Adrenal gland (tissue), 5 donors: ENCODE results near the gene TRIM73.
"Not testable (repeated sequence)": the region's sequence is repeated elsewhere in the genome, so short reads cannot be mapped to it uniquely, and the experiment has no call there.

Experiments used
- POLR2A ChIP-seq, 2 donors: fragments of 450-650 bp; IDR thresholded peaks; one replicate each; pipeline ENCODE4 v1.6.1; 2017; ENCODE audit warnings: antibody characterized with exemption in 2 of 2, mild to moderate bottlenecking in 2 of 2, moderate library complexity in 1 of 2
- TF ChIP-seq, protein P1 (sequence below), 6 experiments: fragments of 450-650 bp in 4 of 6; fragments of 200-600 bp in 2 of 6; sonication (generic) in 1 of 6; IDR thresholded peaks; 1 replicate in 5 of 6; 2 replicates in 1 of 6; pipeline versions ENCODE4 v1.5.1 to v1.8.0; 2016 to 2021; ENCODE audit warnings: antibody characterized with exemption in 6 of 6, mild to moderate bottlenecking in 2 of 6, moderate library complexity in 1 of 6
- donor health status: DM: no; HTN: no; CAD: no.

DNA sequence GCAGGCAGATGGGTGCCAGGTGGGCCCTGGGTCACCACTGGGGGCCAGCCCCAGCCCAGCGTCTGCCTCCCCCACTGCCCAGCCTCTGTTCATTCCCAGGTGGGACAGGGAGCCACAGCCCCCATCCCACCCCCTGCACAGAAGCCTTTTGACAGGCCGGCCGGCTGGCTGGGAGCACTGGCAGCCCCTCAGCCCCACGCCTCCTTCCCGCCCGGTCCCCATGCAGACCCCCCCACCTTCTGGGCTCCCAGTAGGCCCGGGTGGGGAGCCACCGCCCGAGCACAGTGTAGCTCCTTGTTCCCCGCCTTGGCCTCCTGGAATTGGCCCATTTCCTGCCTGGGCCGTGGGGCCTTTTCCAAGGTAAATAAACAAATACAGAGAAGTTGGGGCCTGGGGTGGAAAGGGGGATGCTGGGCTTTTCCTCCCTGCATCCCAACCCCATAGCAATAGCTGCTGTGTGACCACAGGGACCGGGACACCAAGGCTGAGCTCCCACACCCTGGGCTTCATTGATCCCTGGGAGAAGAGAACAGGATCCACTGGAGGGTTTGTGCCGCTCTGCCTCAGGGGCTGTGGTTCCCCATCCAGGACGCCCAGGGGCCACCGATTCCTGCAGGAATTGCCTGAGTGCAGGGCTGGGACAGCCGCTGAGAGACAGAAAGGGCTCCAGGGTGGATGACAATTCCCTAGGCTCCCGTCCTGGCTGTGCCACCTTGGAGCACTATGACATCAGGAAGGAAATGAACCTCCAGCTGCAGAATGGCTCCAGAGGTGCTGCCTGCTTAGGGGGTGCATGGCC lies 20.7 kb upstream of the TRIM73 start:
- not testable (repeated sequence) for TF ChIP-seq POLR2A (IDR thresholded peaks at IDR 0.05)
- TF ChIP-seq, protein P1, sequence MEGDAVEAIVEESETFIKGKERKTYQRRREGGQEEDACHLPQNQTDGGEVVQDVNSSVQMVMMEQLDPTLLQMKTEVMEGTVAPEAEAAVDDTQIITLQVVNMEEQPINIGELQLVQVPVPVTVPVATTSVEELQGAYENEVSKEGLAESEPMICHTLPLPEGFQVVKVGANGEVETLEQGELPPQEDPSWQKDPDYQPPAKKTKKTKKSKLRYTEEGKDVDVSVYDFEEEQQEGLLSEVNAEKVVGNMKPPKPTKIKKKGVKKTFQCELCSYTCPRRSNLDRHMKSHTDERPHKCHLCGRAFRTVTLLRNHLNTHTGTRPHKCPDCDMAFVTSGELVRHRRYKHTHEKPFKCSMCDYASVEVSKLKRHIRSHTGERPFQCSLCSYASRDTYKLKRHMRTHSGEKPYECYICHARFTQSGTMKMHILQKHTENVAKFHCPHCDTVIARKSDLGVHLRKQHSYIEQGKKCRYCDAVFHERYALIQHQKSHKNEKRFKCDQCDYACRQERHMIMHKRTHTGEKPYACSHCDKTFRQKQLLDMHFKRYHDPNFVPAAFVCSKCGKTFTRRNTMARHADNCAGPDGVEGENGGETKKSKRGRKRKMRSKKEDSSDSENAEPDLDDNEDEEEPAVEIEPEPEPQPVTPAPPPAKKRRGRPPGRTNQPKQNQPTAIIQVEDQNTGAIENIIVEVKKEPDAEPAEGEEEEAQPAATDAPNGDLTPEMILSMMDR (IDR thresholded peaks at IDR 0.05), result not testable (repeated sequence)
